Daoy (cell line): ENCODE data around the gene PDZK1. TPM values are rescaled to one million over a fixed set of nuclear protein-coding genes. Genes with fewer than 3 reads are reported as not detected.
A peak's percentile ranks its signal among the peaks of the same experiment; 100 is the strongest.
"Not testable (repeated sequence)": the region's sequence is repeated elsewhere in the genome, so short reads cannot be mapped to it uniquely, and the experiment has no call there.

Source experiments
- DNase-seq: peaks from one replicate; pipeline ENCODE4 v3.0.0-alpha.2; 2015; ENCODE audit warnings: low read depth
- total RNA-seq: library from RNA; depleted of rRNA; stranded (reverse); fragments of >200 nt; shearing (Covaris generic); gene quantifications from 2 replicates; pipeline ENCODE4 v1.2.3, GENCODE V29; 2014

PDZK1 gene
- total RNA-seq, 1 experiment from 2014 or later, result 0.69 TPM

DNA sequence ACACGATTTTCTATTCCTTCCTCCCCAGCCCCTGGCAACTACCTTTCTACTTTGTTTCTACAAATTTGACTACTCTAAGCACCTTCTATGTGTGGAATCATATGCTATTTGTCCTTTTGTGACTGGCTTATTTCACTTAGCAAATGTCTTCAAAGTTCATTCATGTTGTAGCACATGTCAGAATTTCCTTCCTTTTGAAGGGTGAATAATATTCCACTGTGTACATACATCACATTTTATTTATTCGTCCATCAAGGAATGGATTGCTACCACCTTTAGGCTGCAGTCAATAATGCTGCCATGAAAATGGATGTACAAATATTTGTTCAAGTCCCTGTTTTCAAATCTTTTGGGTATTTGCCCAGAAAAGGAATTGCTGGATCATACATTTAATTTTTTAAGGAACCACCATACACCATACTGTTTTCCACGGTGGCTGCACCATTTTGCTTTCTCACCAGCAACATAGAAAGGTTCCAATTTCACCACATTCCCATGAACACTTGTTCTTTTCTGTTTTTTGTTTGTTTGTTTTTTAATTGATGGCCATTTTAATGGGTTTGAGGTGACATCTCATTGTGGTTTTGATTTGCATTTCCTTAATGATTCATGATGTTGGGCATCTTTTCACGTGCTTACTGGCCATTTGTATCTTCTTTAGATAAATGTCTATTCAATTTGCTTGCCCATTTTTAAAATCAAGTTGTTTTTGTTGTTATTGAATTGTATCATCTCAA, 3.3 kb upstream of the PDZK1 start:
- no peak for DNase-seq

DNA sequence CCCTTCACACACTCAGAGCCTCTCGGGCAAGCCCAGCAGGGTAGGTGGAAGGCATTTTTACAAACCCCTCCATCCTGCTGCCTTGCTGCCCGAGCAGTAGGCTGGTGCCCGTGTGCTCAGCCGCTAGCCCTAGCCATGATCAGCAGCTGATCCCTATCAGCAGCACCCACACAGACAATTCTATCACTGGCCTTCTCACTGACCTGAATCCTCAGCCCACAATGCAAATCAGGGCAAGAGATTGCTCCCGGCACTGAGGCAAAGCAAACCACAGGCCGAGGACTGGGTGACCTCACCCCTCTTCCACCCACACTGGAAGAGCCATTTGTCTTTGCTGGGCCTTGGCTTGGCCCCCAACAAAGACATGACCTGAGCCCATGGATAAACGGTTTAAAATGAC, 895 bp upstream of the PDZK1 start:
- peak; percentile 58 for DNase-seq

DNA sequence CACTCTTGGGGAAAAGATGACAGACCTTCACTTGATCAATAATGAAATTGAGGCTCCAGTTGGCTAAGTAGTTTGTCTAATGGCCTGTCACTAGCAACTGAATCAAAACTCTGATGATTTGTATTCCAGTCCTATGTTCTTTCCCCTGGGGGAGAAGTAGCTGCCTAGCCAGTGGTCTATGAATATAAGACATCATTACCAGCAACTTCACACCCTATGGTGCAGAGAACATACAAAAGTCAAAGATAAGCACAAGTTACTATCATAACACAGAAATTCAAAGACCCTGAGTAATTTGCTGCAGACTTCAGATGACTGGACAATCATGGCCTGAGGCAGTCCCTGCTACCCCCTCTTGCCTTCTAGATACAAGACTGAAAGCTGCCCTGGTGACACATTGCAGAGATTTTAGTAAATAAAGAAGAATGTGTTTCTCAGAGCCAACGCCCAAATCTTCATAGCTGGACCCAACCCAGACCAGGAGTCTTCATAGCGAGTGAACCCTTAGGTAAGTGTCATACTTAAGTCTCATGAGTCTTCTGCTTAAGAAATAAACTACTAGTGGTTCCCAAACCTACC, 993 bp downstream of the PDZK1 start:
- DNase-seq, result peak; percentile 79

DNA sequence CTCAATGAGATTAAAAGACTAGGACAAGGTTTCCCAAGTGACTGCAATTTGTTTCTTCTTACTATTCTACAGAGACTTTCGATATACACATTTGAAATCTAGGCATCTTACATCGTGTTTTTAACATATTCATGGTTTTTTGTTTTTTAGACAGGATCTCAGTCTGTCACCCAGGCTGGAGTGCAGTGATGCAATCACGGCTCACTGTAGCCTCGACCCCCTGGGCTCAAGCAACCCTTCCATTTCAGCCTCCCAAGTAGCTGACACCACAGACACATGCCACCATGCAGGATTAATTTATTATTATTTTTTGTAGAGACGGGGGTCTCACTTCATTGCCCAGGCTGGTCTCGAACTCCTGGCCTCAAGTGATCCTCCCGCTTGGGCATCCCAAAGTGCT, 1.5 kb downstream of the PDZK1 start:
- DNase-seq, result no peak

DNA sequence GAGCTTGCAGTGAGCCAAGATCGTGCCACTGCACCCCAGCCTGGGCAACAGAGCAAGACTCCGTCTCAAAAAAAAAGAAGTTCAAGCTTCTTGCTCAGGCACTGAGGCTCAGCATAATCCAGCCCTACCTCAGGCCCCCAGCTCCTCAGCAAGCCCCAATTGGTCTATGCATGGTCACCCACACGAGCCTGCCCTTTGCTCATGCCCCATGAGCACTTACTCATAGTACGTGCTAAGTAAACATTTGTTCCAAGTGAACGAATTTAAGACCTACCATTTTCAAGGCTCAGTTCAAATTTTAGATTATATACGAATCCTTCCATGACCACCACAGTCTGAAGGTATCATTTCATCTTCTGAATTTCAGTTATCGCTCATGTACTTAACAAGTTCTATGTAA, 4.3 kb downstream of the PDZK1 start:
- DNase-seq, result no peak

DNA sequence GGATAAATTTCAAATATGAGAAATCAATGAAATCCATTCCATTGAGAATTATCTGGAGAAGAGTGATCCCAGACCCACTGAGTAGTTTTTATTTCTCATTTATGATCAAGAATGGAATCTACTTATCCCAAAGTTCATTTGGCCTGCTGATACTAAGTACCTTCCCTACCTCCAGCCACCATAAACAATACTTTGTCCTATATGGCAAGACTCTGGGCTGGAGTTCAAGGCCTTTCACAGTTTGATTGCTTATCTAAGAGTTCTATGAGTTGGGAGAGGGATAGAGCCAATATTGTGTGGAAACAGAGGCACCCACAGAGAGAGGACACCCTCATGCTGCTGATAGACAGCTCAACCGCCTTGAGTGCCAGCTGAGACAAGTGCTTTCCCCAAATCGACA, 5.1 kb downstream of the PDZK1 start:
- no peak for DNase-seq

DNA sequence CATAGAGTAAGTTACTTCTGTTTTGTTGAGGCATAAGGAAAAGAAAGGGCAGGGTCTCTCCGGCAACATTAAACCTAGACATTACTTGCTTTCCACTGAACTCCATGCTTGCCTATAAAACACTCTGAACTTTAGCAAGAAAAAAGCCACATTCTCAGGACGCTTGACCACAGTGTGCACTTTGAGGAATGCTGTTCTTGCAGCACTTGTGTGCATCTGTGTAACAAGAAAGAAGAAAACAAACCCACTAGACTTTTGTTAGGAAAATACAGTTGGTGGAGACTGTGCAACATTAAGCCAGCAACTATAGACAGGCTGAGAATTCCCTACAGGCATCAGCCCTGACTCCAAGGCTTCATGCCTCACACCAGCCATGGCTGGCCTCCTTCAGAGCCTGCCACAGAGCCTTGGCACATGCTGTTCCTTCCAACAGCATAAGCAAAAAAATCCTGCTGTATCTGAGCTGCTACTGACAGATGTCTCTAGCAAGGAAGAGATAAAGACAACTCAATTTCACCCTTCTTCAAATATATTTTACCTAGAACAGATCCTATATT, 5.8 kb downstream of the PDZK1 start:
- DNase-seq, result no peak

DNA sequence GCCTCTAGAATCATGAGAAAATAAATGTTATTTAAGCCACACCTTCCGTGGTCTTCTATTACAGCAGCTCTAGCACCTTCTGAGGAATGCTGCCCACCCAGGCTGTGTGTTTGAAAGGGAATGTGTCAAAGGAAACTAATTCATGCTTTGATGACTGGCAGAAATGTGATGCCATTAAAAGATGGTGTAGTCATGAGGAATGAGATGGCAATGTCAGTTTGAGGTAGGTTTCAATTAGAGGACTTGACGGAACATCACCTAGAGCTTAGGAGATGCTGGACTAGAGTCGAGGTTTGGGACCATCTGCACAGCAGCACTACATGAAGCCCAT, 10.6 kb downstream of the PDZK1 start:
- no peak for DNase-seq

DNA sequence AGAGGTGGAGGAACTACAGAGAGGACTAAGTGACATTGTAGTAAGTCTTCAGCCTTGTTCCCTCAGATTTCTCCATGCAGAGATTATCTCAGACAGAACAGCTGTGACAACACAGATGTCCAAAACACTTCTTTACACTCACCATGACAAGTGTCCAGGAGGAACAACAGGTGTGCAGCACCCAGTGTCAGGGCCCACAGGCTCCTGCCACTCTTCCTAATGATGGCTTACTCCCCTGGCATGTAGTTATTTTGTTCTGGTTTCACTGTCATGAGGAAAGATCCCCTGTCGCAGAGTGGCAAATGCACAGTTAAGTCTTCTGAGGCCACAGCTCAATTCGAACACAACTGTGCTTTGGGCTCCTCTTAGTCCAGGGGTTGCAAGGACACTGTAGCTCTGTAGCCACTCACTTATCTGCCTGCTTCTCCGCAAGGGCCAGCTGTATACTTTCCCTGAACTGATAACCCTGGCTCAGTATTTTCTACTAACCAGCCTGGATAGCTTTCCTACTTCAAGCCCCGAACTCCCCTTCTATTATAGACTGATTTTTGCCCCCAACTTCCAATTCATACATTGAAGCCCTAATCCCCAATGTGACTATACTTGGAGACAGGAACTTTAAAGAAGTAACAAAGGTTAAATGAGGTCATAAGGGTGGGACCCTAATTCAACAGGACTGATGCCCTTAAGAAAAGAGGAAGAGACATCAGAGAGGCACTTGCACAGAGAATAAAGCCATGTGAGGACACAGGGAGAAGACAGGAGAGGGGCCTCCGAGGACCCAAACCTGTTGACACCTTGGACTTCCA, 11.1 kb downstream of the PDZK1 start:
- DNase-seq, result no peak

DNA sequence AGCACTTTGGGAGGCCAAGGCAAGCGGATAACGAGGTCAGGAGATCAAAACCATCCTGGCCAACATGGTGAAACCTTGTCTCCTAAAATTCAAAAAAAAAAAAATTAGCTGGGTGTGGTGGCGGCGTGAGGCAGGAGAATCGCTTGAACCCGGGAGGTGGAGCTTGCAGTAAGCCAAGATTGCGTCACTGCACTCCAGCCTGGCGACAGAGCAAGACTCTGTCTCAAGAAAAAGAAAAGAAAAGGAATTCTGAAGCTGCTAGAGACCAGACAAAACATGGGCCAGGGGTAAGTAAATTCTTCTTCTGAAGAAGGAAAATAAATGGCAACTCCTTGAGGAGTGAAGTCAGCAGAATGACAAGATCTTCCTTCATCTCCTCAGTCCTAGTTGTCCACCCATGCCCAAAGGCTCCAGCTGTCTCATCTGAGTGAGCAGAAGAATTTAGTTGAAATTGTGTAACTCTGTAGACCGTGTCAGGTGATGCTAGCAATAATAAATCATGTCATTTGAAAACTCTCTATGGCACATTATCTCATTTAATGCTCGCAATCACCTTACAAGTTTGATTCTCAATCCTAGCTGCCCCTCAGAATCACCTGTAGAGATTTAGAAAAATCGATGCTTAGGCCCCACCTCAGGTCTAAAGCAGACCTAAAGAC, 14.3 kb downstream of the PDZK1 start:
- DNase-seq, result no peak

DNA sequence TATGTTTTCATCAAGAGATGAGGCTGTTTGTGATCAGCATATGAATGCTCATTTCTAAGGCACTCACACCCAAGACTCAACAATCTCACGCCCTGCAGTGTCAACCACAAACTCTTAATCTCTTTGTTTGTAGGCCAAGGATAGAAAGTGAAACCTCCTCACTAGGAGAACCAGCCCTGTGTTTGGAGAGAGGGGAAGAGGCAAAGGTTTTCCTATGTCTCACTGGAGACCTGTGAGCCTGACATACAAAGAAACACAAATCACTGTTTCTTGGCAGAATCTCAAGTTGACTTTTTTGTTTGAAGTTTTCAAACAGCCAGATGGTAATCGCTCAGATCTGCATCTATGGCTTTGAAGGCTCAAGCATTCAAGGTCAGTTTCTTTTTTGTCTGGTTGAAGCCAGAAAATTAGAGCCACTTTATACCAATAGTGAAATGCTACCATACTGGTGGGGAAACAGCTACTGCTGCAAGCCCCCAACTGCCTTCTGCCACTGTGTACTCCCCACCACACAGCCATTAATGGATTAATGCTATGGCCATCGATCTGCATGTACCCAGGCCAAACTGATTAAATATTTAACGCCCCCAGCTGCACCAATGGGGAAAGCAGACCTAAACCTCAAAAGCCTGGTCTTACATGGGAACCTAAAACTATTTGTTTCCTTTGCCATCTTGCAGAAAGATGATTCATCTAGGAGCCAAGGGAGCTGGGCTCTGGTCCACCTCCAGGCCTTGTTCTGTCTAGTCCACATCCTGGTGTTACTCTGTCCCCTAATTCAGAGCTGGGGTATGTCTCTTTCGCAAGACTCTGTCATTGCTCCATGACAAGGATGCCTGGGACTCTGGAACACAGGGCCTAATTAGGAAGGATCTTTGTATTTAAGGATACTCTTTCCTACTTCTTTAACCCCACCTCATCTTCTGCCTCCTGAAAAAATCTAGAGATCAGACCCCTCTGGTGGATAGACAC, 16.3 kb downstream of the PDZK1 start:
- peak; percentile 81 for DNase-seq

DNA sequence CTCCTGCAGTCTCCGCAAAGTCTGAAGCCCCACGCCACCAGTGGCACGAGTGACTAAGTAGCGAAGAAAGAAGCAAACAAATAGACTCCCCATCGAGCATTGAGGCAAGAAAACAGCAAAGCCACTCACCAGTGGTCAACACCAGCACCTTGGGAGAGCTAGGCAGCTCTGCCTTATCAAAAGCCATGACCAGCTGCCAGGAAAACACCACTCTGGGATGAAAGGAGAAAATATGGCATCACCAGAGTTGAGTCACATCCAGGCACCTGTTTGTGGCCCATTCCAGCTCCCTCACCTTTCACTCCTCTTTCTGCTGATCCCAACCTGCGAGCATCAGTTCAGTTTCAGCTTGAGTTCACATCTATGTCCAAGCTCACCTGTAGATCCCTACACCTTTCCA, 17.2 kb downstream of the PDZK1 start:
- DNase-seq, result peak; percentile 39

DNA sequence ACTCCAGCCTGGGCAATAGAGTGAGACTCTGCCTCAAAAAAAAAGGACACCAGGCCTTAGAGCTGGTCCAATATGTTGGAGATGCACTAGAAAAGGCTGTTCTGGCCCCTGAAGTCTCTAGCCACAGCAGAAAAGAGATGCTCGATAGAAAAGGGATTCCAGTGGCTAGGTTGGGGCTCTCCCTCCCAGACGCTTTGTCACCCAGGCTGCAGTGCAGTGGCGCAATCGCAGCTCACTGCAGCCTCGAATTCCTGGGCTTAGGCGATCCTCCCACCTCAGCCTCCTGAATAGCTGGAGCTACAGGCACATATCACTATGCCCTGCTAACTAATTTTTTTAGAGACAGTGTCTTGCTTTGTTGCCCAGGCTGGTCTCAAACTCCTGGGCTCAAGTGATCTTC, 18.2 kb downstream of the PDZK1 start:
- DNase-seq, result no peak

DNA sequence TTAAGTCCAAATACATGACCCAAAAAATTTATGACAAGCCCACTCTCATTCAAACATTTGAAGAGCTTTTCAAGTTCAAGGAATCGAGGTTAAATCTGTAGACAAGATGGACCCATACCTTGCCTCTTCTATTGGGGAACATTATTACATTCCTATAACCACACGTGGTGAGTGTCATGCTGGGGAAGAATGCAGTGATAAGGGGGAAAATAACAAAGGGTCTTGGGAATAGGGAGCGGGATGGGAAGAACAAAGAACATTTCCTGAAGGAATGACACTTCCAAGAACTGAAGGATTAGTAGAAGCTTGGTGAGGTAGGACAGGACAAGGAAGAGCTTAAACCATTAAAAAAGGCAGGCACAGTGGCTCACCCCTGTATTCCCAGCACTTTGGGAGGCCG, 18.8 kb downstream of the PDZK1 start:
- DNase-seq, result no peak

DNA sequence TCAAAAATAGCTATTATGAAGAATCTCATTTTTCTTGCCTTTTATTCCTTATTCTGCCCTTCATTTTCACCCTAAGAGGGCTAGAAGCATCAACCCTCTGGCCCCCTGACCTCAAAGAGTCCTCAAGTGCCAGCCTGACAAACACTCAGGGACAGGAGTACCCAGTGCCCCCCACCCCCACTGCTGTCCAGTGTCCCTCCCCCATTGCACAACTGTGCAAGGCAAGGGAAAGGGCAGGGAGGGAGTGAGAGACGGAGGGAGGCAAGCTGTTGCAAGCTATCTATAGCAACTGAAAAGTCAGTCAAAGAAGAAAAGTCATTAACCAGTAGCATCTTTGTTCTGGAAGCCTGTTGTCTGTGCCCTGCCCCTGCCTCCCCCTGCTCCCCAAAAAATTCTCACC, 21.1 kb downstream of the PDZK1 start:
- not testable (repeated sequence) for DNase-seq

DNA sequence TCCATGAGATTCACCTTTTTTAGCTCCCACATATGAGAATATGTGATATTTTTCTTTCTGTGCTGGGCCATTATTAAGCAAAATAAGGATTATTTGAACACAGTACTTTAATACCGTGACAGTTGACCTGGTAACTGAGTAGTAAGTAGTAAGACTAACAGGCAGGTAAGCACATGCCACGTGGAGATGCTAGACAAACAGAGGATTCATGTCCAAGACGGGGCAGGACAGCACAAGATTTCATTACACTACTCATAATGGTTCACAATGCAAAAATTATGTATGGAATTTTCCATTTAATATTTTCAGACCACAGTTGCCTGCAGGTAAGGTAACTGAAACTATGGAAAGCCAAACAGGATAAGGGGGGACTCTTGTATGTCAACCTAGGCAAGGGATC, 22.3 kb downstream of the PDZK1 start:
- not testable (repeated sequence) for DNase-seq

DNA sequence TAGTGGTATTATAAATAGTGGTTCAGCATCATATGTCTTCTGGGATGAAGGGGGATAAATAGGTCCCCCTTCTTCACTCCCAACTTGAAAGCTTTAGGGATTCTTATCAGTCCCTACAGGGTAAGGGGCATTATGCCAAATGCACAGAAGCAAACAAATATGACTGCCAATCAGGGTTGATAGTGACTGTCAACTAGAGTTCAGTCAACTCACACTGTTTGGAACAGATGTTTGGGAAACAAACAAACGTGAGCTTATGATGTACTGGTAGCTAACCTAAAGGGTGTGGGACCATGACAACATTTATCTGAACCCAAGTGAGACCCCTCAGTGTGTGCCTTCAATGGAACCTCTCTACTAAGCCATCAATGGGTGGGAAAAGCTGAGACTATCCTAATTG, 34.0 kb downstream of the PDZK1 start:
- not testable (repeated sequence) for DNase-seq

DNA sequence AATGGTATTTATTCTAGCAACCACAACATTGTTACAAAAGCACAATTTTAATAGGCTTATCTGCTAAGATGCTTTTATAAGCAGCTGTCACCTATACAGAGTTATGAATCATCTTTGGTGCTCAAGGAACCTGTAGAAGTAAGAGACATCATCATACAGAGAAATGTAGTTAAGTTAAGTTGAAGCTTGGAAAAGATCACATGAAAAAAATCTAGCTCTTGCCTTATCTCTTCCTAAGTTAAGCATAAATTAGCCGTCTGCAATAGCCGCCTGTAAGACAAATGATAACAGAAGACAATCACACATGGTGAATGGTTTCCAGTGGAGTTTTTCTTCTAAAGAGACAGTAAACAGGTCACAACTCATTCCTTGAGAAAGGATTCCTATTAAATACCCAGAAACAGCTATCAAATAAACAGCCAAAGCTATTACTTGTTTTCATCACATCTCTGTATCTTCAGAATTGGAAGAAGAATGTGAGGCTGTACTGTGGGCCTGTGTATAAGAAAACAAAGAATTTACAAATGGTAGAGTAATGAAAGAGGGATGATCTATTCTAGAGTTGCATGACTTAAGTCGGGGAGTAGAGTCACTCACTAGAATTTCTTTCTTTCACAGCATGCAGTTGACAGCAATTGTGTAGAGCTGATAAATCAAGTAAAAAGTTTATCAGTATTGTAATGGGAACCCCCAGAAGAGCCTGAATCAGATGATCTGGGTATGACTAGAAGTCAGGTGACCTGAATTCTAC, 36.0 kb downstream of the PDZK1 start:
- DNase-seq, result not testable (repeated sequence)

DNA sequence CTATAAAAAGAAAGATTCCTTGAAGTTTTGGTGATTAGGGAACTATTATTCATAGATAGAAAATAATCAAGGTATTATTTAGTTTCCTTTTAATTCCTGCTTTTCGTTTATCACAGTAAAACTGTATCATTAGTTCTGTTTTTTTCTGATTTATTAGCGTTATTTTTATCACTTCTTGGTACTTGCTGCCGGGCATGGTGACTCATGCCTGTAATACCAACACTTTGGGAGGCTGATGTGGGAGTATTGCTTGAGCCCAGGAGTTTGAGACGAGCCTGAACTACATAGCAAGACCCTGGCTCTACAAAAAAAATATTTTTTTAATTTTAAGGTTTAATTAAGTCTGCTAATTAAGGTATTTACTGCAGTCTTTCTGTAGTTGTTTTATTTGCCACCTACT, 42.2 kb downstream of the PDZK1 start:
- not testable (repeated sequence) for DNase-seq

DNA sequence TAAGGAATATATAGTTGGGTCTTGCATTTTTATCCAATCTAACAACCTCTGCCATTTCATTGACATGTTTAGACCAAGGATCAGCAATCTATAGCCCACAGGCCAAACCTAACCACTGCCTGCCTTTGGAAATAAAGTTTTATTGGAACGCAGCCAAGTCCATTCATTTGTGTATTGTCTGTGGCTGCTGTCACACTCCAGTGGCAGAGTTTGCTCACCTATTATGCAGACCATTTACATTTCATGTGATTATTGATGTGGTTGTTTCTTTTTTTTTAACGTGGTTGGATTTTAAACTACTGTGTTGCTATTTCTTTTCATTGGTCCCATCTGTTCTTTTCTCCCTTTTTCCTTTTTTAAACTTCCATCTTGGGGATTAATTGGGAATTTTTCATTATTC, 44.7 kb downstream of the PDZK1 start:
- not testable (repeated sequence) for DNase-seq
